Gastrocnemius medialis (tissue), 4 donors: ENCODE results near the gene TWSG1. TPM values are rescaled to one million over a fixed set of nuclear protein-coding genes. Genes with fewer than 3 reads are reported as not detected.
"Not testable (repeated sequence)": the region's sequence is repeated elsewhere in the genome, so short reads cannot be mapped to it uniquely, and the experiment has no call there.

Experiments
- ATAC-seq, 2 donors: fragments of 150-250 bp; one replicate each; pipeline ENCODE4 v1.9.1; 2016
- DNase-seq, 2 donors: peaks; one replicate each; pipeline ENCODE4 v3.0.0-alpha.2; 2019
- H3K27ac ChIP-seq, 4 donors: fragments of 200-600 bp; sonication (generic); 1 replicate in 1 of 4; 2 replicates in 3 of 4; pipeline ENCODE4 v1.5.1; 2016 to 2018; ENCODE audit warnings: mild to moderate bottlenecking in 2 of 4, moderate library complexity in 1 of 4
- H3K27me3 ChIP-seq, 3 donors: fragments of 200-600 bp; sonication (generic) in 2 of 3; 1 replicate in 1 of 3; 2 replicates in 2 of 3; pipeline versions ENCODE4 v1.5.1 to v1.6.0; 2016 to 2019; ENCODE audit warnings: mild to moderate bottlenecking in 1 of 3, moderate library complexity in 1 of 3
- H3K36me3 ChIP-seq, 2 donors: fragments of 200-600 bp; sonication (generic) in 1 of 2; one replicate each; pipeline ENCODE4 v1.5.1; 2017 to 2018
- H3K4me1 ChIP-seq, 2 donors: fragments of 200-600 bp; sonication (generic) in 1 of 2; one replicate each; pipeline ENCODE4 v1.5.1; 2016 to 2017; ENCODE audit warnings: mild to moderate bottlenecking in 2 of 2
- H3K4me3 ChIP-seq, 4 donors: fragments of 200-600 bp; sonication (generic) in 3 of 4; 1 replicate in 1 of 4; 2 replicates in 3 of 4; pipeline ENCODE4 v1.5.1; 2016 to 2019; ENCODE audit warnings: mild to moderate bottlenecking in 2 of 4
- H3K9me3 ChIP-seq, 3 donors: fragments of 200-600 bp; sonication (generic) in 2 of 3; 1 replicate in 1 of 3; 2 replicates in 2 of 3; pipeline ENCODE4 v1.5.1; 2016 to 2019
- POLR2A ChIP-seq, 2 donors: fragments of 450-650 bp; IDR thresholded peaks; one replicate each; pipeline ENCODE4 v1.6.1; 2017; ENCODE audit warnings: antibody characterized with exemption in 2 of 2, mild to moderate bottlenecking in 2 of 2, moderate library complexity in 2 of 2
- in situ Hi-C, 4 donors: fragments of 200-750 bp; cut with MboI; loops; one replicate each; pipeline versions ENCODE4 v1.15.0 to v1.8.0; 2017; ENCODE audit warnings: low sequenced_read_pairs in 4 of 4
- intact Hi-C: fragments of 100-400 bp; cut with DNase I; formaldehyde crosslinking; loops from one replicate; pipeline ENCODE4 v1.15.1; 2023; ENCODE audit warnings: low total_unique reads
- total RNA-seq, 4 donors: library from RNA; depleted of rRNA; stranded (reverse); fragments of >200 nt; gene quantifications; one replicate each; pipeline versions ENCODE4 v1.1.0 to v1.2.3, GENCODE V29; 2016
- TF ChIP-seq, protein P1 (sequence below), 5 experiments: fragments of 450-650 bp in 3 of 5; fragments of 200-600 bp in 2 of 5; sonication (generic) in 2 of 5; IDR thresholded peaks in 4 of 5; conservative IDR thresholded peaks in 1 of 5; 1 replicate in 4 of 5; 2 replicates in 1 of 5; pipeline ENCODE4 v1.5.1; 2016 to 2019; ENCODE audit warnings: antibody characterized with exemption in 5 of 5, mild to moderate bottlenecking in 3 of 5, moderate library complexity in 3 of 5

Gene TWSG1
- total RNA-seq, 4 donors from 2014 or later, result 5.3 to 9.5 (median 8.1) TPM

DNA sequence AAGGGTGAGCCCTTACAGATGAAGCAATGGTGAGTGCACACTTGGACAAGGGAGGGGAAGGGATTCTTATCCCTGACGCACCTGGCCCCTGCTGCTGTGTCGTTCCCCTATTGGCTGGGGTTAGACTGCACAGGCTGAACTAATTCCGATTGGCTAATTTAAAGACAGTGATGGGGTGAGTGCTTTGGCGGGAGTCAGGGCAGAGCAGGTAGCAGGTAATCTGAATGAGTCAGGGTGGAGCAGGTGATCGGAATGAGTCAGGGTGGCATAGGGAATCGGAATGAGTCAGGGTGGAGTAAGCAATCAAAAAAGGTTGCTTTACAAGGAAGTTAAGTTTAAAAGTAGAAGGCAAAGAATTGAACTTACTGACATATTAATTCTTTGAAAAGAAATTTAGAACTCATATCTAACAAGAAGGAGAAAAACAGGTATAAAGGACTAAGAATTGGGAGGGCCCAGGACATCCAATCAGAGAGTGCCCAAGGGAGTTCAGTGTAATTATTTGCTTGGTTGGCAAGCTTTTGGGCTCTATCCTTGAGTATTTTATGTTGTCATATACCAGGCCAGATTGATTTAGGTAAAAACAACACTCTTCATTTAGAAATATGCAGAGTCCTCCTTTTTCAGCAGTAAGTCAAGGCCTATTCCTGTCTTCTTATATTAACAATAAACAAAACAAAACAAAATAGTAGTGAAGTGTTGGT, 88.4 kb downstream of the TWSG1 start:
- in situ Hi-C loops, result no loop called here
- DNase-seq, result no peak
- no peaks in the 10 kb centered on the region for H3K27me3 ChIP-seq
- H3K4me3 ChIP-seq, result no peak overlapping the region
- no peak for ATAC-seq
- H3K4me1 ChIP-seq, result no peaks in the 10 kb centered on the region
- H3K27ac ChIP-seq, result no peak overlapping the region
- TF ChIP-seq, protein P1, sequence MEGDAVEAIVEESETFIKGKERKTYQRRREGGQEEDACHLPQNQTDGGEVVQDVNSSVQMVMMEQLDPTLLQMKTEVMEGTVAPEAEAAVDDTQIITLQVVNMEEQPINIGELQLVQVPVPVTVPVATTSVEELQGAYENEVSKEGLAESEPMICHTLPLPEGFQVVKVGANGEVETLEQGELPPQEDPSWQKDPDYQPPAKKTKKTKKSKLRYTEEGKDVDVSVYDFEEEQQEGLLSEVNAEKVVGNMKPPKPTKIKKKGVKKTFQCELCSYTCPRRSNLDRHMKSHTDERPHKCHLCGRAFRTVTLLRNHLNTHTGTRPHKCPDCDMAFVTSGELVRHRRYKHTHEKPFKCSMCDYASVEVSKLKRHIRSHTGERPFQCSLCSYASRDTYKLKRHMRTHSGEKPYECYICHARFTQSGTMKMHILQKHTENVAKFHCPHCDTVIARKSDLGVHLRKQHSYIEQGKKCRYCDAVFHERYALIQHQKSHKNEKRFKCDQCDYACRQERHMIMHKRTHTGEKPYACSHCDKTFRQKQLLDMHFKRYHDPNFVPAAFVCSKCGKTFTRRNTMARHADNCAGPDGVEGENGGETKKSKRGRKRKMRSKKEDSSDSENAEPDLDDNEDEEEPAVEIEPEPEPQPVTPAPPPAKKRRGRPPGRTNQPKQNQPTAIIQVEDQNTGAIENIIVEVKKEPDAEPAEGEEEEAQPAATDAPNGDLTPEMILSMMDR (IDR thresholded peaks at IDR 0.05 in 4 of 5, conservative IDR thresholded peaks at IDR 0.05 in 1 of 5), result no peak
- no peak for TF ChIP-seq POLR2A (IDR thresholded peaks at IDR 0.05)
- no peaks in the 10 kb centered on the region for H3K9me3 ChIP-seq
- intact Hi-C loops, result no loop called here
- no peaks in the 10 kb centered on the region for H3K36me3 ChIP-seq

DNA sequence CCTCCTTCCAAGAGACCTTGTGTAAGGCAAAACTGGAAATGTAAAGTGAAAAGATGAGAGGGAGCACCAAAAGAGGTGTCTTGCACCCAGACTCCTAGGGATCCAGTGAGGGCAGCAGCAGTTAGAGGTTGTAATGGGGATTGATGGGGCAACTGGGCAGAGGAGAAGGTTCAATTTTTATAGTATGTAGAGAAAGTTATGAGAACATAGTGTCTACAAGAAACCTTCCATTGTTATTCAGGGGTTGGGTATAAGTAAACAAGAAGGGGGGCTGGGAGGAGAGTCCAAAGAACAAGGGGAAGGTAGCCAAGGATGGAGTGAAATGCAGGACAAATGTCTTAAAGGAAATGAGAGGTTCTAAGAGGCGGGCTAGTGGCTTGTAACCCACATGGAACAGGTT, 89.1 kb downstream of the TWSG1 start:
- ATAC-seq, H3K4me3 ChIP-seq, H3K36me3 ChIP-seq, H3K9me3 ChIP-seq, in situ Hi-C loops, DNase-seq, H3K27ac ChIP-seq, H3K4me1 ChIP-seq, intact Hi-C loops, H3K27me3 ChIP-seq: not testable (repeated sequence)

DNA sequence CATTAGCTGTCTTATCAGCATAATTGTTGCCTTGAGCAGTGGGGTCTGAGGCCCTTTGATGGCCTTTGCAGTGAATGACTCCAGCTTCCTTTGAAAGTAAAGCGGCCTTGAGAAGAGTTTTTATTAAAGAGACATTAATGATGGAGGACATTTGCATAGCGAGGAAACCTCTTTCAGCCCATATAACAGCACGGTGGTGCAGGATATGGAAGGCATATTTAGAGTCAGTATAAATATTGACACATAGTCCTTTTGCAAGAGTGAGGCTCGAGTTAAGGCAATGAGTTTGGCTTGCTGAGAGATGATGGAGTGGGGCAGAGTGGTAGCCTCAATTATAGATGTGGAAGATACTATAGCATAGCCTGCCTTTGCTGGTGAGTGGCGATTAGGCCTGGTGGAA, 89.7 kb downstream of the TWSG1 start:
- intact Hi-C loops, H3K4me3 ChIP-seq, H3K4me1 ChIP-seq, in situ Hi-C loops, ATAC-seq, H3K27ac ChIP-seq, DNase-seq, H3K9me3 ChIP-seq, H3K36me3 ChIP-seq, H3K27me3 ChIP-seq: not testable (repeated sequence)

DNA sequence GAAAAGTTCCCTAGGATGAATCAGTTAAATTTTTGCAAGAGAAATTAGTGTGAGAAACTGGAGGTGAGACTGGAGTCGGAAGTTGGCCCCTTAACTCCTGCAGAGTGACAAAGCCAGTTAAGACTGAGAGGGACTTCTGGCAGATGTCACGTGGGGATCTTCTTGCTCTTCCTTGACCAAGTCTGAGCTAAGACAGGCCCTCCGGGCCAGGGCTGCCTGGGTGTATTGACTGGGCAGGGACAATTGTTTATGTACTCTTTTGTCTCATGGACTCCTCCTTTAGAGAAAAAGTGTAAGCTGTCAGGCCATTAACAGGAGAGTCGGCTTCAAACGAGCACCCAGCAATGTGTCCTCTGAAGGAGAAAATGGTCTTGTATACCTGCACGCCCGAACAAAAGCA, 92.2 kb downstream of the TWSG1 start:
- H3K4me1 ChIP-seq, result no peaks in the 10 kb centered on the region
- no peaks in the 10 kb centered on the region for H3K9me3 ChIP-seq
- DNase-seq, result no peak
- TF ChIP-seq, protein P1 (IDR thresholded peaks at IDR 0.05 in 4 of 5, conservative IDR thresholded peaks at IDR 0.05 in 1 of 5), result no peak
- no peak for TF ChIP-seq POLR2A (IDR thresholded peaks at IDR 0.05)
- in situ Hi-C loops (no loop called here), intact Hi-C loops (no loop called here)
- ATAC-seq, result no peak
- H3K36me3 ChIP-seq, result no peaks in the 10 kb centered on the region
- H3K4me3 ChIP-seq, result no peak overlapping the region
- no peak overlapping the region for H3K27ac ChIP-seq
- no peaks in the 10 kb centered on the region for H3K27me3 ChIP-seq

DNA sequence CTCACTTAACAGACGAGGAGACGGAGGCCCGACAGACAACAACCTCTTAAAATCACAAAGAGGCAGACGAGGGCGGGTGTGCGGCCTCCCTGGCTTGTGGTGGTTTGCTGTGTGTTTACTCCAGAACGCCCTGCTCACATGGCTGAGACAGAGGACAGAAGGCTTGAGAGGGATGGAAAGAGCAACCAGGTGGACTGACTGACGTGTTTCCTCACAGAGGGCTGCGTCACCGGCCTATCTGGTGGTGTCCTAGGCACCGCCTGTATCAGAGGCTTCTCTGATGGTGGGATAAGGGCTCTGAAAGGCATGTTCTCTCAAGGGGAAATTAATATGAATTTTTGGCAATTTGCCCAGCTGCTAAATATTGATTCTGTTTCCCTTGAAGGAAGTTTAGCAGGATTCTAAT, 93.7 kb downstream of the TWSG1 start:
- ATAC-seq, result no peak
- no peak overlapping the region for H3K4me3 ChIP-seq

More for the DNA sequence above, 93.7 kb downstream of the TWSG1 start:
- no peak for DNase-seq
- in situ Hi-C loops (no loop called here), intact Hi-C loops (no loop called here)
- Histone ChIP-seq H3K4me1 (no peaks in the 10 kb centered on the region), H3K27me3 (no peaks in the 10 kb centered on the region), H3K9me3 (no peaks in the 10 kb centered on the region), H3K36me3 (no peaks in the 10 kb centered on the region), H3K27ac (peak overlapping the region in 3 of 4 donors; percentile 15 to 59 (median 48))
- TF ChIP-seq, protein P1 (IDR thresholded peaks at IDR 0.05 in 4 of 5, conservative IDR thresholded peaks at IDR 0.05 in 1 of 5), result no peak
- no peak for TF ChIP-seq POLR2A (IDR thresholded peaks at IDR 0.05)
